NK-92 treated with Interleukin-12 subunit alpha and Interleukin-12 subunit beta, amount 100 ng/mL, for 24 hours (cell line): ENCODE data around the gene EIF2AK3.
"Not testable (repeated sequence)": the region's sequence is repeated elsewhere in the genome, so short reads cannot be mapped to it uniquely, and the experiment has no call there.

ENCODE experiments used
- DNase-seq: peaks from one replicate; lab custom pipeline; 2025; lab: John Stamatoyannopoulos, UW

The EIF2AK3 gene

GRCh38 chr2:88627055-88627855 lies at the start of gene EIF2AK3:
EIF2AK3 (minus strand) TSS chr2:88627464; CDS start chr2:88627274, 190 bp downstream.
- peak; percentile 97 for DNase-seq

DNA sequence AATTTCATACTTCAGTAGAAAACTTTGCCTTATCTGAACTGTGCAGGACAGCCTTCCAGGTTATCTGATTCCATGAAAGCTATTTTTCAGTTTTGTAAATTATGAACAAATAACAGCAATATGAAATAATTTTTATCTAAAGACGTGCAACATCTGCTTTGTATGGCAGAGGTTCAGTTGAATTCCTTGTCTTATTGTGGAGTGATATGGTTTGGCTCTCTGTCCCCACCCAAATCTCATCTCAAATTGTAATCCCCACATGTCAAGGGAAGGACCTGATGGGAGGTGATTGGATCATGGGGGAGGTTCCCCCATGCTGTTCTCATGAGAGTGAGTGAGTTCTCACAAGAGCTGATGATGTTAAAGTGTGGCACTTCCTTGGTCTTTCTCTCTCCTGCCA lies 46.1 kb upstream of the EIF2AK3 start:
- no peak for DNase-seq

GRCh38 chr2:88671786-88672427 lies 44.6 kb upstream of the EIF2AK3 start:
- no peak for DNase-seq

- peak; percentile 5 for DNase-seq
Observed at GRCh38 chr2:88669482-88670214, 42.4 kb upstream of the EIF2AK3 start.

DNA sequence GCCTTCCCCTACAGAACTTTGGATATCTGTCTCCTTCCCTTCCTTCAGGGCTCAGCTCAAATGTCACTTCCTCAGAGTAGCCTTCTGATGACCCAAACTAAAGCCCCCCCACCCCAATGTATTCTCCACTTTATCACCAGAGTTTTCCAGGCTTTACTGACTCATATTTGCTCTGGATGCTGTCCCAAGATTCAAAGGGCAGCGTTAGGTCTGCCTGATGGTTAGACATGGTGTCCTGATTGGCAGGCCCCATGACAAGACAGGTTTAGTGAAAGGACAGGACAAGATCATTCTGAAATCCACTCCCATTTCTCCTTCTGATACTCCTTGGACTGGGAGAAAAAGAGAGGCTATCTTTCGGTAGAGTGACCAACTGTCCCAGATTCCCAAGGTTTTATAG lies 41.6 kb upstream of the EIF2AK3 start:
- DNase-seq = no peak

- no peak for DNase-seq
Observed at GRCh38 chr2:88667219-88667618, 40.0 kb upstream of the EIF2AK3 start.

DNA sequence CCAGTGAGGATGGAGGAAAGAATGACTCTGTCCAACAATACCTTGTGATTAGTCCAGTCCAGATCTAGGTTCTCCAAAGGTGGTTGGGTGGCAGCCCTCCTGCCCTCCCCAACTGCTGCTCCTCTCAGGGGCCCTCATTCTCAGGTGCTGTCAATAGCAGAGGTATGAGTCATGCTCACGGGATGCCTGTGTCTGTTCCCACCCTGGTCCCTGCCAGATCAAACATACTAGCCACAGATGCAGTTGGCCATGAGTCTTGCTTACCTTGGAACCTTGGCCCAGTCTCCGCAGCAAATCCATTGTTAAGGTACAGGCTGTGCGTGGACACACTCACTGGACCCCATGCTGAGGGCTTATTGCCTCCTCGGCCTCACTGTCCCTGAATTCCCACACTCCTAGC lies 39.3 kb upstream of the EIF2AK3 start:
- peak; percentile 31 for DNase-seq

DNA sequence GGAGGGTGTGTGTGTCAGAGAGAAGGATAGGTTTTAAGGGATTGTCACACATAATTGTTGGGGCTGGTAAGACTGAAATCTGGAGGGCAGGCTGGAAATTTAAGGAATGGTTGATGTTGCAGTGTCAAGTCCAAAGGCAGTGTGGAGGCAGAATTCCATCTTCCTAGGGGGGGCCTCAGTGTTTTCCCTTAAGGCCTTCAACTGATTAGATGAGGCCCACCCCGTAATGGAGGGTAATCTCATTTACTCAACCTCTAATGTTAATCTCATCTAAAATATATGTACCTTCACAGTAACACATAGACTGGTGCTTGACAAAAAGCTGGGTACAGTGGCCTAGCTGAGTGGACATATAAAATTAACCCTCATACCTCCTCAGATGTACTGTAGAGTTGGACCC lies 33.4 kb upstream of the EIF2AK3 start:
- no peak for DNase-seq

DNA sequence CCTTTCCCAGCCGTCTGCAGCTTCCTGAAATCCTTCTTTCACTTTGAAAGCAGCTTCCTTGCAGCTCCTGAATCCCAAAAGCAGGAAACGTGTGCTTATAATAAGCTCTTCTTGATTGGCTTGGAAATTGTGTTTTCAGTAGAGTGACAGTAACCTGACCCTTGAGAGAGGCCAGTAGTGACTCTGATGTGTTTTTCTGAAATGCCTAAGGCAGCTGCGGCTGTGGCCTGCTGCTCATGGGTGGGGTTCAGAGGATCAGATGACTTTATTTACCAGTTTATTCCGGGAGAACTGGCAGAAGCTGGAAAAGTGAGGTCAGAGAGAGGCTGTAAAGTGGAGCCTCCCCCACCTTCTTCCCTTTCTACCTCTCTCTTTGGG lies 32.3 kb upstream of the EIF2AK3 start:
- DNase-seq = no peak

DNA sequence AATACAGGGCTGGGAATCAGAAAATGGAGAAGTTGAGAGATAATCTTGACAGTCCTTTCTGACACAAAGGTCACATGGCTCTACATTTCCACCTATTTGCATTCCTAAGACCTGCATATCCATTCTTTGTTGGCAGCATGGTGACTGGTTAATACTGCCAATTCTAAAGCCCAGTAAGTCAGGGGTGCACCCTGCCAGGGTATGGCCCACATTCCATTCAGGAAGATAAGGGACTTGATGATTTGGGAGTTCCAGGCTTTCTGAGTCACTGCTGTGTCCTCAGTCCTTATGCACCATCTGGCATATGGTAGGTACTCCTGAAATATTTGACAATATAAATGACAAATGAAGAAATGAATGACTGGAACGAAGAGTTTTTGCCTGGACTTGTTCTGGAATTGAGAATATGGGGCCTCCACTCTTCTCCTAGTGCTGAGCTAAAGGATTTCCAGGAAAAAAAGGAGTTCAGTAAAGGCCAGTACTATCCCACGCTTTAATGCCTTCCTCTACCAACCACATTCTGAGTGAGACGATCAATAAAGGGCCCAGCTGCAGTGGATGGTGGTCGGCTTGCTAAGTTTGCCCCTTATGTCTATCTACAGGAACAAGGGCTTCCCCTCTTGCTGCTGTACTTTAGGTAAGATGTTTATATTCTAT lies 31.7 kb upstream of the EIF2AK3 start:
- no peak for DNase-seq

GRCh38 chr2:88658326-88658725 lies 31.1 kb upstream of the EIF2AK3 start:
- no peak for DNase-seq

DNA sequence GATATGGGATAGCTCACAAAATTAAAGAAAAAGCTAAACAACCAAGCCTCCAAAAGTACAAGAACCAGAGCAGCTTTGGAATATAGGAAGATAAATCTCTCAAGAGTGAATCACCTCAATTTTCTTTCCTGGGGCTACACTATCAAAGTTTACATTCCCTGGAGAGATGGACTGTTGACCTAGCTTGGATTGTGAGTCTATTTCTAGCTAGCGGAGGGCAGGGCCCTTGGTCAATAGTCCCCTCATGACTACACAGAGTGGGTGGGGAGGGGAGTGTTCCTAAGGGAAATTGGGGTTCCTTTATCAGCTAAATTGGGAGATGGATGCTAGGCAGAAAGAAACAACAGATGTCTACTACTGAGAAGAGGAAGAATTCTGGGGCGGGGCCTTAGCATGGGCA lies 29.9 kb upstream of the EIF2AK3 start:
- DNase-seq = no peak

DNA sequence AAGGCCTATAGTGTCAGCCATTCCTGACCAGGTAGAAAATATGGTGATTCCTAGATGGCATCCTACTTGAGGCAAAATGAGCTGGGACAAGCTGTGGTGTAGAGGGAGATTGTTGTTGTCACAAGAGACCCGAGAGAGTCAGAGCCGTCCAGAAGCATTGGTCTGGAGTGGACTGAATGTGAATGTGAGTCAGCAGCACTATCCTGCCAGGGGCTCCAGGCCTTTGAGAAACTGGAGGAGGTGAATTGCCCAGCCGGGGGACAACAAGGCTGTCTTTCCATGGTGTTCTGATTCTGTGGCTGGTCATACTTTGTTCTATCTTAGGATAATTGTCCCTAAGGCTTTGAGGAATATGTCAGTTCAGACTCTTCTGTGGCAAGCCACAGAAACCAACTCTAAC lies 29.4 kb upstream of the EIF2AK3 start:
- DNase-seq = no peak

DNA sequence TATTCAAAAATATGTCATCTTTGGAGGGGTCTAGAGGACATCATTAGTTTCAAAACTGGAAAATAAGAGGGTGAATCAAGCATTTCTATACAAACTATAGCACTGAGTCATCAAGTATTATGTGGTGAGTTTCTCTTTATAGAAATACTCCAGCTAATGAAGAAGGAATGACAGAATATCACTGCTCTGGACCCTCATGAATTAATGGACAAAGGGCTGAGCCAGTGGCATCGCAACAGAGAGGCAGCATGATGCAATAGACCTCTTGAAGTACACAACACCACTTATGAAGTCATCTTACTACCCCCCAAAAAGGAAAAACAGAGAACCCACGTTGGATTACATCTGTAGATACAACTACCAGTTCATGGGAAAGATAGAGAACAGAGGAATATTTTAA lies 27.4 kb upstream of the EIF2AK3 start:
- DNase-seq = no peak

- no peak for DNase-seq
Observed at GRCh38 chr2:88651646-88652045, 24.4 kb upstream of the EIF2AK3 start.

- not testable (repeated sequence) for DNase-seq
Observed at GRCh38 chr2:88645291-88645882, 18.1 kb upstream of the EIF2AK3 start.

DNA sequence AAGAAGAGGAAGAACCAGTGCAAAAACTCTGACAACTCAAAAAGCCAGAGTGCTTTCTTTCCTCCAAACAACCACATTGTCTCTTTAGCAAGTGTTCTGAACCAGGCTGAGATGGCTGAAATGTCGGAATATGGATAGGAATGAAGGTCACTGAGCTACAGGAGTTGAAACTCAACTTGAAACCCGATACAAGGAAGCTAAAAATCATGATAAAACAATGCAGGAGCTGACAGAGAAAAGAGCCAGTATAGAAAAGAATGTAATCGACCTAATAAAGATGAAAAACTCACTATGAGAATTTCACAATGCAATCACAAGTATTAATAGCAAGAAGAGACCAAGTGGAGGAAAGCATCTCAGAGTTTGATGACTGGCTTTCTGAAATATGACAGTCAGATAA lies 15.0 kb upstream of the EIF2AK3 start:
- no peak for DNase-seq

DNA sequence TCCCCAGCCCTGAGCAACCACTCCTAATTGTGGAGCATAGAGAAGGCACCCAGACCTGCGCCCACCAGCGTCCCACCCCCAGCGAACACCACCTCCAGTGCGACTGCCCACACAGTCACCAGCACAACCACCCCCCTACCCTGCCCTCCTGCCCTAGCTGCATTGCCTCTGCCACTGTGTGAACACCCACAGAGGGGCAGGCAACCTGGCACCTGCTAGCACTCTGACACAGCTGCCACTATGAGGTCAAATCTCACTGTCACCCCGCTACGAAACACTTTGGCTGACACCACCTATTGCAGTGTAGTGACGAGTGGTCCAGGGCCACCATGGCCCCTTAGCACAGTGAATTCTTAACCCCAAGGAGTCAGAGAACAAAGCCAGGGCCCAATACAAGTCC lies 14.1 kb upstream of the EIF2AK3 start:
- peak; percentile 40 for DNase-seq

DNA sequence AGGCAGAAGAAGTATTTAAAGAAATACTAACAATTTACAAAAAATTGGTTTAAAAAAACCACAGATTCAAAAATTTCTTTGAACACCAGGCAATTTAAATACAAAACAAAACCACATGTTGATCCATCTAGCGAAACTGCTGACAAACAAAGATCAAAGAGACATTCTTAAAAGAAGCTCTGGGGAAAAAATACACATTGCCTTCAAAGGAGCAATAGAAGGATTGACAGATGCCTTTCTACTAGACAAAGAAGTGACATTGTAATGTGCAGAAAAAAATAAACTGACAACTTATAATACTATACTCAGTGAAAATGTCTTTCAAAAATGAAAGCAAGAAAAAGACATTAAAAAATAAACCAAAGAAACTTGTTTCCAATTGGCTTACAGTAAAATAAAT lies 12.6 kb upstream of the EIF2AK3 start:
- DNase-seq = no peak

GRCh38 chr2:88638743-88639142 lies 11.5 kb upstream of the EIF2AK3 start:
- DNase-seq = peak; percentile 46

DNA sequence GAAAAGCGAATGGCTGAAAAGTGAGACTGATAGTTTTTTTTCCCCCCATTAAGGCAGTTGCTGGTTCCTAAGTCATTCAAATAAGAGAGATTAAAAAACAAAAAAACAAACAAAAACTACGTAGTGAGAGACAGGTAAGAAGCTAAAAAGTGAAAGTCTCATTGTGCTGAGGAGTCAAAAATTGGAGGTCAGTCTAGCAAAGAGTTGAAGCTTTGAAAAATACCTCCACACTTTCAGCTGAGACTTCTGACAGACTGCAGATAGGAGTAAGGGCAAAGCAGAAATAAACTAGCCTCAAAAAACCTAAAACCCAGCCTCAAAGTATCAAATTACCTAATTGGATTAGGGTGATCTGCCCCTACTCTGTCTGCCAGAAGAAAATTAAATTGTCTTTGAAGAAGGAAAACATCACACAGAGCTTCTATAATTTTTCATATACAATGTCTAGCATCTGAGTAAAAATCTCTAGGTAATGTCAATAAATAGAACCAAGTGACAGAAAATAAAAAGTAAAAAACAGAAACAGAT lies 10.9 kb upstream of the EIF2AK3 start:
- DNase-seq = no peak

DNA sequence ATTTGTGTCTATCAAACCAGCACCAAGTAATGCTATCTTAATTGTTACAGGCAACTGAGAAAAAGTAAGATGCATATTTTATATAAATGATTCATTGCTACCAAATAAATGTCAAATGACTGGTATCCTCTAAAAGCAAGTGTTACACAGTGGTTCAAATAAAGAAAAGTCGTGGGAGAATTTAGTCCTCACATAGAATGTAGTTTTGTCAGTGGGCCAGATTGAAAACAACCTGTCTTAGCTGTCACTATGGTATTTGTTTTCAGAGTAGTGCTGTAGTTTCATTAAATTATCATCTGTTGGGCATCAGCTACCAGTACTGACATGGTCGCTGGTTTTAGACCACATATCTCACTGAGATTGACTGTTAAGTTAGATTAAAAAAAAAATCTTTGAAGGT lies 10.2 kb upstream of the EIF2AK3 start:
- no peak for DNase-seq
